Measurements from ENCODE around the gene NEK9.

GRCh38 chr14:75046275-75046674, 80.6 kb downstream of the NEK9 start:
- TF ChIP-seq, protein P1, sequence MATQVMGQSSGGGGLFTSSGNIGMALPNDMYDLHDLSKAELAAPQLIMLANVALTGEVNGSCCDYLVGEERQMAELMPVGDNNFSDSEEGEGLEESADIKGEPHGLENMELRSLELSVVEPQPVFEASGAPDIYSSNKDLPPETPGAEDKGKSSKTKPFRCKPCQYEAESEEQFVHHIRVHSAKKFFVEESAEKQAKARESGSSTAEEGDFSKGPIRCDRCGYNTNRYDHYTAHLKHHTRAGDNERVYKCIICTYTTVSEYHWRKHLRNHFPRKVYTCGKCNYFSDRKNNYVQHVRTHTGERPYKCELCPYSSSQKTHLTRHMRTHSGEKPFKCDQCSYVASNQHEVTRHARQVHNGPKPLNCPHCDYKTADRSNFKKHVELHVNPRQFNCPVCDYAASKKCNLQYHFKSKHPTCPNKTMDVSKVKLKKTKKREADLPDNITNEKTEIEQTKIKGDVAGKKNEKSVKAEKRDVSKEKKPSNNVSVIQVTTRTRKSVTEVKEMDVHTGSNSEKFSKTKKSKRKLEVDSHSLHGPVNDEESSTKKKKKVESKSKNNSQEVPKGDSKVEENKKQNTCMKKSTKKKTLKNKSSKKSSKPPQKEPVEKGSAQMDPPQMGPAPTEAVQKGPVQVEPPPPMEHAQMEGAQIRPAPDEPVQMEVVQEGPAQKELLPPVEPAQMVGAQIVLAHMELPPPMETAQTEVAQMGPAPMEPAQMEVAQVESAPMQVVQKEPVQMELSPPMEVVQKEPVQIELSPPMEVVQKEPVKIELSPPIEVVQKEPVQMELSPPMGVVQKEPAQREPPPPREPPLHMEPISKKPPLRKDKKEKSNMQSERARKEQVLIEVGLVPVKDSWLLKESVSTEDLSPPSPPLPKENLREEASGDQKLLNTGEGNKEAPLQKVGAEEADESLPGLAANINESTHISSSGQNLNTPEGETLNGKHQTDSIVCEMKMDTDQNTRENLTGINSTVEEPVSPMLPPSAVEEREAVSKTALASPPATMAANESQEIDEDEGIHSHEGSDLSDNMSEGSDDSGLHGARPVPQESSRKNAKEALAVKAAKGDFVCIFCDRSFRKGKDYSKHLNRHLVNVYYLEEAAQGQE (IDR thresholded peaks at IDR 0.05; ENCODE audit: unreplicated experiment) = no peak
- TF ChIP-seq CTCF (conservative IDR thresholded peaks at IDR 0.05; ENCODE audit: low read depth in 2 of 2) (no peak), POLR2AphosphoS5 (IDR thresholded peaks at IDR 0.05; ENCODE audit: low read depth) (no peak), CREB1 (CRISPR knock-in tag; IDR thresholded peaks at IDR 0.05; ENCODE audit: low read depth) (no peak)
- TF ChIP-seq, protein P2, sequence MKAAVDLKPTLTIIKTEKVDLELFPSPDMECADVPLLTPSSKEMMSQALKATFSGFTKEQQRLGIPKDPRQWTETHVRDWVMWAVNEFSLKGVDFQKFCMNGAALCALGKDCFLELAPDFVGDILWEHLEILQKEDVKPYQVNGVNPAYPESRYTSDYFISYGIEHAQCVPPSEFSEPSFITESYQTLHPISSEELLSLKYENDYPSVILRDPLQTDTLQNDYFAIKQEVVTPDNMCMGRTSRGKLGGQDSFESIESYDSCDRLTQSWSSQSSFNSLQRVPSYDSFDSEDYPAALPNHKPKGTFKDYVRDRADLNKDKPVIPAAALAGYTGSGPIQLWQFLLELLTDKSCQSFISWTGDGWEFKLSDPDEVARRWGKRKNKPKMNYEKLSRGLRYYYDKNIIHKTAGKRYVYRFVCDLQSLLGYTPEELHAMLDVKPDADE (IDR thresholded peaks at IDR 0.05) = no peak
